Epithelial cell of proximal tubule (primary cell): ENCODE data around the gene CAPS. TPM values are rescaled to one million over a fixed set of nuclear protein-coding genes. Genes with fewer than 3 reads are reported as not detected.

Source experiments
- DNase-seq: peaks from one replicate; pipeline ENCODE4 v3.0.0-alpha.2; 2011; ENCODE audit warnings: low read depth
- H3K4me3 ChIP-seq: 2 replicates; pipeline ENCODE4 v1.5.1; 2011; ENCODE audit warnings: low read depth, mild to moderate bottlenecking, low read length
- CTCF ChIP-seq: conservative IDR thresholded peaks from 2 replicates; pipeline ENCODE4 v1.5.1; 2012; ENCODE audit warnings: low read depth, mild to moderate bottlenecking, low read length
- total RNA-seq: library from RNA; depleted of rRNA; stranded (reverse); fragments of >200 nt; gene quantifications from 2 replicates; pipeline ENCODE4 v1.2.3, GENCODE V29; 2015

The CAPS gene
- total RNA-seq, 1 donor from 2014 or later: 4.2 TPM

GRCh38 chr19:5932146-5932545, 18.1 kb downstream of the CAPS start:
- no peak for TF ChIP-seq CTCF
- no peak overlapping the region for H3K4me3 ChIP-seq
- DNase-seq: no peak

GRCh38 chr19:5932609-5933262, 18.7 kb downstream of the CAPS start:
- no peak for DNase-seq
- no peak for TF ChIP-seq CTCF
- no peak overlapping the region for H3K4me3 ChIP-seq

- DNase-seq: no peak
- H3K4me3 ChIP-seq: no peak overlapping the region
- no peak for TF ChIP-seq CTCF
These were observed 19.5 kb downstream of the CAPS start for GRCh38 chr19:5933391-5934068.

- no peak overlapping the region for H3K4me3 ChIP-seq
- no peak for TF ChIP-seq CTCF
- no peak for DNase-seq
These were observed 20.0 kb downstream of the CAPS start for GRCh38 chr19:5934069-5934401.

GRCh38 chr19:5934774-5935472, 20.9 kb downstream of the CAPS start:
- DNase-seq: no peak
- H3K4me3 ChIP-seq: no peak overlapping the region
- TF ChIP-seq CTCF: no peak

- TF ChIP-seq CTCF: no peak
- no peak for DNase-seq
- no peak overlapping the region for H3K4me3 ChIP-seq
These were observed 21.6 kb downstream of the CAPS start for GRCh38 chr19:5935473-5936291.
